ENCODE results near the gene PNPLA8.

- TF ChIP-seq CTCF (IDR thresholded peaks at IDR 0.05) (no peak), POLR2A (IDR thresholded peaks at IDR 0.05) (no peak)
These were observed 40.1 kb upstream of the PNPLA8 start for GRCh38 chr7:108565987-108566386.

All from tibial nerve (tissue), 3 donors.